Measurements from ENCODE around the gene KLHDC4.

DNA sequence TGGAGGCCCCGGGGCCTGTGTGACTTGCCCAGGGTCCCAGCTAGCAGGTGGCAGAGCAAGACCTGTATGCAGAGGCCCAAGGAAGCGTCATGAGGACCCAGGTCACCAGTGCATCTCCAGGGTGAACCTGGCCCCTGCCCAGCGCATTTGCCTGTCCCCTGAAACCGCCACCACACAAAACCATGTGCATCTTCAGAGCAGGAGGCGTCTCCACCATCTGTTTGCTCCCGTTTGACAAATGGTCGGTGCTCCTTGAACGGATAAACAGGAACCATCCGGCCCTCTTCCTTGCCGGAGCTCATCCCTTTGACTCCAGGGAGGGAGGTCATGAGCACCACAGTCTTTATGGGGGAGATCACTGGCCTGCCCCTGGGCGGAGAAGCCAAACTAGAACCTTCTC is 101.0 kb downstream of the KLHDC4 start:
- TF ChIP-seq, protein P1, sequence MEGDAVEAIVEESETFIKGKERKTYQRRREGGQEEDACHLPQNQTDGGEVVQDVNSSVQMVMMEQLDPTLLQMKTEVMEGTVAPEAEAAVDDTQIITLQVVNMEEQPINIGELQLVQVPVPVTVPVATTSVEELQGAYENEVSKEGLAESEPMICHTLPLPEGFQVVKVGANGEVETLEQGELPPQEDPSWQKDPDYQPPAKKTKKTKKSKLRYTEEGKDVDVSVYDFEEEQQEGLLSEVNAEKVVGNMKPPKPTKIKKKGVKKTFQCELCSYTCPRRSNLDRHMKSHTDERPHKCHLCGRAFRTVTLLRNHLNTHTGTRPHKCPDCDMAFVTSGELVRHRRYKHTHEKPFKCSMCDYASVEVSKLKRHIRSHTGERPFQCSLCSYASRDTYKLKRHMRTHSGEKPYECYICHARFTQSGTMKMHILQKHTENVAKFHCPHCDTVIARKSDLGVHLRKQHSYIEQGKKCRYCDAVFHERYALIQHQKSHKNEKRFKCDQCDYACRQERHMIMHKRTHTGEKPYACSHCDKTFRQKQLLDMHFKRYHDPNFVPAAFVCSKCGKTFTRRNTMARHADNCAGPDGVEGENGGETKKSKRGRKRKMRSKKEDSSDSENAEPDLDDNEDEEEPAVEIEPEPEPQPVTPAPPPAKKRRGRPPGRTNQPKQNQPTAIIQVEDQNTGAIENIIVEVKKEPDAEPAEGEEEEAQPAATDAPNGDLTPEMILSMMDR (IDR thresholded peaks at IDR 0.05), result no peak
- TF ChIP-seq EP300 (IDR thresholded peaks at IDR 0.05), result no peak
- TF ChIP-seq POLR2A (IDR thresholded peaks at IDR 0.05), result no peak
